Retinal pigment epithelial cell (primary cell): ENCODE data around the gene CNNM1.
A peak's percentile ranks its signal among the peaks of the same experiment; 100 is the strongest.

Experiments used
- DNase-seq: peaks from one replicate; pipeline ENCODE4 v3.0.0-alpha.2; 2010; ENCODE audit warnings: low read depth
- H3K4me3 ChIP-seq: 2 replicates; pipeline ENCODE4 v1.5.1; 2011; ENCODE audit warnings: mild to moderate bottlenecking, low read length, control low read depth, moderate library complexity
- CTCF ChIP-seq: conservative IDR thresholded peaks from 2 replicates; pipeline ENCODE4 v1.5.1; 2011; ENCODE audit warnings: low read depth, low read length, control low read depth, inconsistent platforms

Gene CNNM1

GRCh38 chr10:99406149-99406548 lies 77.0 kb downstream of the CNNM1 start:
- DNase-seq = no peak
- H3K4me3 ChIP-seq = no peak overlapping the region
- no peak for TF ChIP-seq CTCF

- no peak for TF ChIP-seq CTCF
- H3K4me3 ChIP-seq = no peak overlapping the region
- no peak for DNase-seq
These were observed 81.0 kb downstream of the CNNM1 start for GRCh38 chr10:99410146-99410545.

GRCh38 chr10:99410876-99411275 lies 81.7 kb downstream of the CNNM1 start:
- no peak for TF ChIP-seq CTCF
- no peak overlapping the region for H3K4me3 ChIP-seq
- DNase-seq = no peak

GRCh38 chr10:99411546-99411945 lies 82.4 kb downstream of the CNNM1 start:
- DNase-seq = no peak
- H3K4me3 ChIP-seq = no peak overlapping the region
- no peak for TF ChIP-seq CTCF

GRCh38 chr10:99412099-99412498 lies 82.9 kb downstream of the CNNM1 start:
- H3K4me3 ChIP-seq = no peak overlapping the region
- TF ChIP-seq CTCF = peak; percentile 8
- no peak for DNase-seq

GRCh38 chr10:99418910-99419624 lies 89.9 kb downstream of the CNNM1 start:
- H3K4me3 ChIP-seq = no peak overlapping the region
- no peak for TF ChIP-seq CTCF
- no peak for DNase-seq

- TF ChIP-seq CTCF = no peak
- DNase-seq = no peak
- H3K4me3 ChIP-seq = no peak overlapping the region
These were observed 90.5 kb downstream of the CNNM1 start for GRCh38 chr10:99419688-99420087.
